WTC11 (cell line): ENCODE data around the gene PAIP2B. TPM values are rescaled to one million over a fixed set of nuclear protein-coding genes. Genes with fewer than 3 reads are reported as not detected.

Experiments
- ATAC-seq: fragments of 200-7000 bp; cut with Tn5 transposase; 2 replicates; pipeline ENCODE4 v1.10.0; 2021; ENCODE audit warnings: mild to moderate bottlenecking, moderate library complexity
- CTCF ChIA-PET: fragments of 300-600 bp; sonication (Branson Sonifier 250); formaldehyde crosslinking; loops from one replicate; lab custom pipeline; 2021; ENCODE audit warnings: antibody characterized with exemption; lab: Charles Lee
- POLR2A ChIA-PET: fragments of 350-600 bp; sonication (Branson Sonifier 250); formaldehyde crosslinking; loops from one replicate; lab custom pipeline; 2021; ENCODE audit warnings: antibody characterized with exemption; lab: Charles Lee
- DNase-seq: peaks from one replicate; pipeline ENCODE4 v3.0.0; 2021; ENCODE audit warnings: low spot score
- H3K27ac Mint-ChIP-seq: 2 replicates; pipeline ENCODE4 v1.8.0; 2021; ENCODE audit warnings: mixed read lengths
- H3K27me3 Mint-ChIP-seq: 2 replicates; pipeline ENCODE4 v1.8.0; 2021; ENCODE audit warnings: low read depth, mild to moderate bottlenecking, moderate library complexity, mixed read lengths
- H3K36me3 Mint-ChIP-seq: 2 replicates; pipeline ENCODE4 v1.8.0; 2021; ENCODE audit warnings: mixed read lengths
- H3K4me1 Mint-ChIP-seq: 2 replicates; pipeline ENCODE4 v1.8.0; 2022; ENCODE audit warnings: mixed read lengths
- H3K4me3 Mint-ChIP-seq: 2 replicates; pipeline ENCODE4 v1.8.0; 2021; ENCODE audit warnings: mild to moderate bottlenecking, moderate library complexity, mixed read lengths
- H3K9me3 Mint-ChIP-seq: 2 replicates; pipeline ENCODE4 v1.8.0; 2021; ENCODE audit warnings: mixed read lengths
- CBFB ChIP-seq: sonication (generic); formaldehyde crosslinking; IDR thresholded peaks from 2 replicates; pipeline ENCODE4 v1.8.1; 2022; ENCODE audit warnings: mild to moderate bottlenecking, low read depth, missing genetic modification reagents
- CREB1 ChIP-seq: sonication (generic); formaldehyde crosslinking; IDR thresholded peaks from 2 replicates; pipeline ENCODE4 v1.8.0; 2023; ENCODE audit warnings: mild to moderate bottlenecking, missing genetic modification reagents
- EMX1 ChIP-seq: fragments of 250-450 bp; sonication (Bioruptor Pico); IDR thresholded peaks from 2 replicates; pipeline ENCODE4 v1.8.0; 2021; ENCODE audit warnings: mild to moderate bottlenecking
- ETV6 ChIP-seq: sonication (generic); formaldehyde crosslinking; IDR thresholded peaks from 2 replicates; pipeline ENCODE4 v1.8.1; 2022; ENCODE audit warnings: mild to moderate bottlenecking, missing genetic modification reagents
- JUN ChIP-seq: sonication (generic); formaldehyde crosslinking; IDR thresholded peaks from 2 replicates; pipeline ENCODE4 v1.8.0; 2023; ENCODE audit warnings: mild to moderate bottlenecking, missing genetic modification reagents
- MXD4 ChIP-seq: fragments of 250-450 bp; sonication (Bioruptor Pico); IDR thresholded peaks from 2 replicates; pipeline ENCODE4 v1.8.0; 2021; ENCODE audit warnings: mild to moderate bottlenecking, moderate library complexity, borderline replicate concordance
- NFYB ChIP-seq: sonication (generic); formaldehyde crosslinking; conservative IDR thresholded peaks from 2 replicates; pipeline ENCODE4 v1.8.0; 2022; ENCODE audit warnings: low read depth, missing genetic modification reagents
- OVOL2 ChIP-seq: fragments of 250-450 bp; sonication (Bioruptor Pico); IDR thresholded peaks from 2 replicates; pipeline ENCODE4 v1.9.0; 2021; ENCODE audit warnings: mild to moderate bottlenecking, borderline replicate concordance
- RELA ChIP-seq: sonication (generic); formaldehyde crosslinking; IDR thresholded peaks from 2 replicates; pipeline ENCODE4 v1.8.1; 2022; ENCODE audit warnings: missing genetic modification reagents, mild to moderate bottlenecking, borderline replicate concordance
- RORB ChIP-seq: fragments of 250-450 bp; sonication (Bioruptor Pico); IDR thresholded peaks from 2 replicates; pipeline ENCODE4 v1.9.0; 2021; ENCODE audit warnings: mild to moderate bottlenecking
- SMAD3 ChIP-seq: sonication (generic); formaldehyde crosslinking; IDR thresholded peaks from 2 replicates; pipeline ENCODE4 v1.8.0; 2022; ENCODE audit warnings: missing genetic modification reagents, mild to moderate bottlenecking, borderline replicate concordance
- ZBTB21 ChIP-seq: sonication (generic); formaldehyde crosslinking; IDR thresholded peaks from 2 replicates; pipeline ENCODE4 v1.8.1; 2023; ENCODE audit warnings: mild to moderate bottlenecking, missing genetic modification reagents, borderline replicate concordance
- ZNF396 ChIP-seq: fragments of 250-450 bp; sonication (Bioruptor Pico); IDR thresholded peaks from 2 replicates; pipeline ENCODE4 v1.8.0; 2021; ENCODE audit warnings: mild to moderate bottlenecking, moderate library complexity, borderline replicate concordance
- total RNA-seq: library from RNA; stranded (reverse); gene quantifications from 3 replicates; pipeline ENCODE4 v1.2.3, GENCODE V29; 2021
- TF ChIP-seq, protein P1 (sequence below): sonication (generic); formaldehyde crosslinking; IDR thresholded peaks from 2 replicates; pipeline ENCODE4 v1.8.1; 2023; ENCODE audit warnings: mild to moderate bottlenecking, missing genetic modification reagents, moderate library complexity
- TF ChIP-seq, protein P2 (sequence below): sonication (generic); formaldehyde crosslinking; IDR thresholded peaks from 2 replicates; pipeline ENCODE4 v1.8.0; 2023; ENCODE audit warnings: missing genetic modification reagents, mild to moderate bottlenecking, borderline replicate concordance
- TF ChIP-seq, protein P3 (sequence below): fragments of 250-450 bp; sonication (Bioruptor Pico); IDR thresholded peaks from 2 replicates; pipeline ENCODE4 v1.9.0; 2021; ENCODE audit warnings: mild to moderate bottlenecking, borderline replicate concordance
- TF ChIP-seq, protein P4 (sequence below): fragments of 250-450 bp; sonication (Bioruptor Pico); conservative IDR thresholded peaks from 2 replicates; pipeline ENCODE4 v1.9.0; 2021; ENCODE audit warnings: mild to moderate bottlenecking
- TF ChIP-seq, protein P5 (sequence below): sonication (generic); formaldehyde crosslinking; IDR thresholded peaks from 2 replicates; pipeline ENCODE4 v1.8.1; 2022; ENCODE audit warnings: low read depth, missing genetic modification reagents, borderline replicate concordance

The PAIP2B gene
- total RNA-seq, 1 experiment from 2014 or later, result 19.3 TPM

DNA sequence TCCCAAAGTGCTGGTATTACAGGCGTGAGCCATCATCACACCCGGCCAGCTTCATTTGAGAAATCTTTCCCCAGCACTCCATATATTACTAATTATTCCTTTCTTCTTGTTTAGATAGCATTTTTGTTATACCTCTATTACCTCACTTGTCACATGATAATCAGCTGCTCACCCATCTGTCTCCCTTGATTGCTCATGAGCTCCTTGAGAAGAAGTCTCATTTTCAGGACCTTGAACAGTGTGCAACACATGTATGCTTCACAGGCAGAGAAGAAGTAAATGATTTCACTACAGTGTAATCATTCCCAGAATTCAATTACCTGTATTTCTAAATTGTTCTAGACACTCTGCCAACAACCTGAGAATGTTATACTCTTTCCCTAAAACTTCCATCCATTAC is 6.2 kb downstream of the PAIP2B start:
- Mint-ChIP-seq H3K27me3 (peaks cover 2% of the 10 kb centered on the region; the same call in 1 of the 2 replicates), H3K27ac (no peak overlapping the region), H3K4me1 (peaks cover 5% of the 10 kb centered on the region), H3K4me3 (no peak overlapping the region), H3K9me3 (peaks cover 9% of the 10 kb centered on the region), H3K36me3 (peaks cover 5% of the 10 kb centered on the region; the same call in 1 of the 2 replicates)
- no peak for TF ChIP-seq RORB (CRISPR knock-in tag)
- TF ChIP-seq, protein P1, sequence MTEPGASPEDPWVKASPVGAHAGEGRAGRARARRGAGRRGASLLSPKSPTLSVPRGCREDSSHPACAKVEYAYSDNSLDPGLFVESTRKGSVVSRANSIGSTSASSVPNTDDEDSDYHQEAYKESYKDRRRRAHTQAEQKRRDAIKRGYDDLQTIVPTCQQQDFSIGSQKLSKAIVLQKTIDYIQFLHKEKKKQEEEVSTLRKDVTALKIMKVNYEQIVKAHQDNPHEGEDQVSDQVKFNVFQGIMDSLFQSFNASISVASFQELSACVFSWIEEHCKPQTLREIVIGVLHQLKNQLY (CRISPR knock-in tag), result no peak
- TF ChIP-seq NFYB, result no peak
- TF ChIP-seq ZNF396, result no peak
- no peak for TF ChIP-seq RELA (CRISPR knock-in tag)
- TF ChIP-seq EMX1, result no peak
- TF ChIP-seq, protein P2, sequence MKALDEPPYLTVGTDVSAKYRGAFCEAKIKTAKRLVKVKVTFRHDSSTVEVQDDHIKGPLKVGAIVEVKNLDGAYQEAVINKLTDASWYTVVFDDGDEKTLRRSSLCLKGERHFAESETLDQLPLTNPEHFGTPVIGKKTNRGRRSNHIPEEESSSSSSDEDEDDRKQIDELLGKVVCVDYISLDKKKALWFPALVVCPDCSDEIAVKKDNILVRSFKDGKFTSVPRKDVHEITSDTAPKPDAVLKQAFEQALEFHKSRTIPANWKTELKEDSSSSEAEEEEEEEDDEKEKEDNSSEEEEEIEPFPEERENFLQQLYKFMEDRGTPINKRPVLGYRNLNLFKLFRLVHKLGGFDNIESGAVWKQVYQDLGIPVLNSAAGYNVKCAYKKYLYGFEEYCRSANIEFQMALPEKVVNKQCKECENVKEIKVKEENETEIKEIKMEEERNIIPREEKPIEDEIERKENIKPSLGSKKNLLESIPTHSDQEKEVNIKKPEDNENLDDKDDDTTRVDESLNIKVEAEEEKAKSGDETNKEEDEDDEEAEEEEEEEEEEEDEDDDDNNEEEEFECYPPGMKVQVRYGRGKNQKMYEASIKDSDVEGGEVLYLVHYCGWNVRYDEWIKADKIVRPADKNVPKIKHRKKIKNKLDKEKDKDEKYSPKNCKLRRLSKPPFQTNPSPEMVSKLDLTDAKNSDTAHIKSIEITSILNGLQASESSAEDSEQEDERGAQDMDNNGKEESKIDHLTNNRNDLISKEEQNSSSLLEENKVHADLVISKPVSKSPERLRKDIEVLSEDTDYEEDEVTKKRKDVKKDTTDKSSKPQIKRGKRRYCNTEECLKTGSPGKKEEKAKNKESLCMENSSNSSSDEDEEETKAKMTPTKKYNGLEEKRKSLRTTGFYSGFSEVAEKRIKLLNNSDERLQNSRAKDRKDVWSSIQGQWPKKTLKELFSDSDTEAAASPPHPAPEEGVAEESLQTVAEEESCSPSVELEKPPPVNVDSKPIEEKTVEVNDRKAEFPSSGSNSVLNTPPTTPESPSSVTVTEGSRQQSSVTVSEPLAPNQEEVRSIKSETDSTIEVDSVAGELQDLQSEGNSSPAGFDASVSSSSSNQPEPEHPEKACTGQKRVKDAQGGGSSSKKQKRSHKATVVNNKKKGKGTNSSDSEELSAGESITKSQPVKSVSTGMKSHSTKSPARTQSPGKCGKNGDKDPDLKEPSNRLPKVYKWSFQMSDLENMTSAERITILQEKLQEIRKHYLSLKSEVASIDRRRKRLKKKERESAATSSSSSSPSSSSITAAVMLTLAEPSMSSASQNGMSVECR, result no peak
- no peak for TF ChIP-seq CBFB (CRISPR knock-in tag)
- TF ChIP-seq OVOL2 (CRISPR knock-in tag), result no peak
- no peak for TF ChIP-seq SMAD3 (CRISPR knock-in tag)
- no peak for TF ChIP-seq ZBTB21
- TF ChIP-seq JUN (CRISPR knock-in tag), result no peak
- DNase-seq (no peak), ATAC-seq (no peak)
- ChIA-PET CTCF (interaction anchor here (1.0 kb wide), 1 partner anchor 79 kb away, joined by 5 read pairs; no protein-coding TSS in a partner anchor), POLR2A (no interaction called here)

DNA sequence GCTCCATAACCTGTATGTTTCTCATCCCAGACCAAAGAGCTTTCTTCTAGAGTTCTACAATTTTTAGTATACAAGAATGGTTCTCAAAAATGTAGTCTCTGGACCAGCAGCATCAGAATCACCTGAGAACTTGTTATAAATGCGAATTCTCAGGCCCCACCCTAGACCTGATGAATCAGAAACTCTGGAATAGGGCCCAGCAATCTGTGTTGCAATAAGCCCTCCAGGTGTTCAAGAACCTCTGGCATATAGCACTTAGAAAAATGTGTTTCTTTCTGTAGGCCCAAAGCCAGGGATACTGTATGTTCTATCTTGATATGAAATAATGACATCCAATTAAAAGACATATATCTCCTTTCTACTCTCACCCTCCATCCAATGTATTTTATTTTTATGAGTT is 10.4 kb downstream of the PAIP2B start:
- Mint-ChIP-seq H3K27me3 (no peaks in the 10 kb centered on the region), H3K4me1 (no peaks in the 10 kb centered on the region), H3K9me3 (peaks cover 9% of the 10 kb centered on the region), H3K36me3 (peaks cover 3% of the 10 kb centered on the region; the same call in 1 of the 2 replicates), H3K4me3 (no peak overlapping the region), H3K27ac (no peak overlapping the region)
- ATAC-seq (no peak), DNase-seq (no peak)
- POLR2A ChIA-PET, result no interaction called here
- CTCF ChIA-PET, result interaction anchor here (1.0 kb wide), 1 partner anchor 245 kb away, joined by 5 read pairs; no protein-coding TSS in a partner anchor
- TF ChIP-seq, protein P3, sequence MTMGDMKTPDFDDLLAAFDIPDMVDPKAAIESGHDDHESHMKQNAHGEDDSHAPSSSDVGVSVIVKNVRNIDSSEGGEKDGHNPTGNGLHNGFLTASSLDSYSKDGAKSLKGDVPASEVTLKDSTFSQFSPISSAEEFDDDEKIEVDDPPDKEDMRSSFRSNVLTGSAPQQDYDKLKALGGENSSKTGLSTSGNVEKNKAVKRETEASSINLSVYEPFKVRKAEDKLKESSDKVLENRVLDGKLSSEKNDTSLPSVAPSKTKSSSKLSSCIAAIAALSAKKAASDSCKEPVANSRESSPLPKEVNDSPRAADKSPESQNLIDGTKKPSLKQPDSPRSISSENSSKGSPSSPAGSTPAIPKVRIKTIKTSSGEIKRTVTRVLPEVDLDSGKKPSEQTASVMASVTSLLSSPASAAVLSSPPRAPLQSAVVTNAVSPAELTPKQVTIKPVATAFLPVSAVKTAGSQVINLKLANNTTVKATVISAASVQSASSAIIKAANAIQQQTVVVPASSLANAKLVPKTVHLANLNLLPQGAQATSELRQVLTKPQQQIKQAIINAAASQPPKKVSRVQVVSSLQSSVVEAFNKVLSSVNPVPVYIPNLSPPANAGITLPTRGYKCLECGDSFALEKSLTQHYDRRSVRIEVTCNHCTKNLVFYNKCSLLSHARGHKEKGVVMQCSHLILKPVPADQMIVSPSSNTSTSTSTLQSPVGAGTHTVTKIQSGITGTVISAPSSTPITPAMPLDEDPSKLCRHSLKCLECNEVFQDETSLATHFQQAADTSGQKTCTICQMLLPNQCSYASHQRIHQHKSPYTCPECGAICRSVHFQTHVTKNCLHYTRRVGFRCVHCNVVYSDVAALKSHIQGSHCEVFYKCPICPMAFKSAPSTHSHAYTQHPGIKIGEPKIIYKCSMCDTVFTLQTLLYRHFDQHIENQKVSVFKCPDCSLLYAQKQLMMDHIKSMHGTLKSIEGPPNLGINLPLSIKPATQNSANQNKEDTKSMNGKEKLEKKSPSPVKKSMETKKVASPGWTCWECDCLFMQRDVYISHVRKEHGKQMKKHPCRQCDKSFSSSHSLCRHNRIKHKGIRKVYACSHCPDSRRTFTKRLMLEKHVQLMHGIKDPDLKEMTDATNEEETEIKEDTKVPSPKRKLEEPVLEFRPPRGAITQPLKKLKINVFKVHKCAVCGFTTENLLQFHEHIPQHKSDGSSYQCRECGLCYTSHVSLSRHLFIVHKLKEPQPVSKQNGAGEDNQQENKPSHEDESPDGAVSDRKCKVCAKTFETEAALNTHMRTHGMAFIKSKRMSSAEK, result no peak
- no peak for TF ChIP-seq MXD4 (CRISPR knock-in tag)
- TF ChIP-seq, protein P4, sequence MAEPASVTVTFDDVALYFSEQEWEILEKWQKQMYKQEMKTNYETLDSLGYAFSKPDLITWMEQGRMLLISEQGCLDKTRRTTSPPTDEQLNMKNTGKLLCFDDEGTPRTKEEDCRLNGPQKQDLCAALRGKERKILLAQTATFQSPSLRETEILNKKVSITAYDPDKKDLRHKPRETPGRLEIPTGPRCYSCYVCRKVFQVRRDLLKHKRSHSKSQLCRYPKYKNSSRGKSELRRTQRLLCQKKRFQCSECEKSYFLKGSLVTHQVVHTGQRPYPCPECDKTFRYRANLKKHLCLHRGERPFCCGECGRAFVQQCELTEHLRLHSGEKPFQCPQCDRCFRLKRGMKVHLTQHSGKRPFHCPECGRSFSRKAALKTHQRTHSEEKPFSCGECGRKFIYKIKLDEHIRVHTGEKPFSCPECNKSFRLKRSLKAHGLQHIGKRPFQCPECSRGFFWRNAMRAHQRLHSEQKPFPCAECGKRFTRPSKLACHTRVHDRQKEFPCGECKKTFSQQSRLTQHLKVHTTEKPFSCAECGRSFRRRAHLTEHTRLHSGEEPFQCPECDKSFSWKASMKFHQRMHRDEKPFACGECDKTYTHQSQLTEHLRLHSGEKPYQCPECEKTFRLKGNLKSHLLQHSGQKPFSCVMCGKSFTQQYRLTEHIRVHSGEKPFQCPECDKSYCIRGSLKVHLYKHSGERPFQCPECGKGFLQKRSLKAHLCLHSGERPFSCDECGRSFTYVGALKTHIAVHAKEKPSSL, result no peak
- no peak for TF ChIP-seq CREB1 (CRISPR knock-in tag)
- TF ChIP-seq, protein P2, result no peak
- TF ChIP-seq, protein P5, sequence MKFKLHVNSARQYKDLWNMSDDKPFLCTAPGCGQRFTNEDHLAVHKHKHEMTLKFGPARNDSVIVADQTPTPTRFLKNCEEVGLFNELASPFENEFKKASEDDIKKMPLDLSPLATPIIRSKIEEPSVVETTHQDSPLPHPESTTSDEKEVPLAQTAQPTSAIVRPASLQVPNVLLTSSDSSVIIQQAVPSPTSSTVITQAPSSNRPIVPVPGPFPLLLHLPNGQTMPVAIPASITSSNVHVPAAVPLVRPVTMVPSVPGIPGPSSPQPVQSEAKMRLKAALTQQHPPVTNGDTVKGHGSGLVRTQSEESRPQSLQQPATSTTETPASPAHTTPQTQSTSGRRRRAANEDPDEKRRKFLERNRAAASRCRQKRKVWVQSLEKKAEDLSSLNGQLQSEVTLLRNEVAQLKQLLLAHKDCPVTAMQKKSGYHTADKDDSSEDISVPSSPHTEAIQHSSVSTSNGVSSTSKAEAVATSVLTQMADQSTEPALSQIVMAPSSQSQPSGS (CRISPR knock-in tag), result no peak
- no peak for TF ChIP-seq ETV6 (CRISPR knock-in tag)
- TF ChIP-seq EMX1, result no peak
